ENCODE data around the gene CLIP1.

GRCh38 chr12:122411537-122411936 lies 10.9 kb downstream of the CLIP1 start:
- TF ChIP-seq ZNF274 (IDR thresholded peaks at IDR 0.05; ENCODE audit: low read depth, low read length) (no peak), YY1 (IDR thresholded peaks at IDR 0.05; ENCODE audit: insufficient read depth, insufficient read length) (no peak)

Data from NT2/D1 (cell line).